ENCODE measurements around the gene ADGRL1.
"Not testable (repeated sequence)": the region's sequence is repeated elsewhere in the genome, so short reads cannot be mapped to it uniquely, and the experiment has no call there.

Gene ADGRL1

DNA sequence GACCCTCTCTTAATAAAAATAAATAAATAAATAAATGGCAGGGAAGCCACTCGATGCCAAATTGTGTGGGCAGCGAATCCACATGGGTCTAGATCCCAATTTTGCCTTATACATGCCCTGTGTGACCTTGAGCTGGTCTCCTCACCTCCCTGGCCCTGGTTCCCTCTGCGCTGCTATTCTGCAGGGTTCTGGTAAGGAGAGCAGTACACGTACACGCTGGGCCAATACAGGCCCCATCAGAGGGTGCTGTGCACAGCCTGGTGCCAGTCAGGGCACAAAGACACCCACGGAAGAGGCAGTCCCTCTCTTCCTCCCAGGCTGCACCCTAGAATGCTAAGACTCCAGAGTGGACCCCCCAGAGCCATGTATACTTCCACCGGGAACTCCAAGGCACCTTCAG is 17.9 kb downstream of the ADGRL1 start:
- DNase-seq = not testable (repeated sequence)

DNA sequence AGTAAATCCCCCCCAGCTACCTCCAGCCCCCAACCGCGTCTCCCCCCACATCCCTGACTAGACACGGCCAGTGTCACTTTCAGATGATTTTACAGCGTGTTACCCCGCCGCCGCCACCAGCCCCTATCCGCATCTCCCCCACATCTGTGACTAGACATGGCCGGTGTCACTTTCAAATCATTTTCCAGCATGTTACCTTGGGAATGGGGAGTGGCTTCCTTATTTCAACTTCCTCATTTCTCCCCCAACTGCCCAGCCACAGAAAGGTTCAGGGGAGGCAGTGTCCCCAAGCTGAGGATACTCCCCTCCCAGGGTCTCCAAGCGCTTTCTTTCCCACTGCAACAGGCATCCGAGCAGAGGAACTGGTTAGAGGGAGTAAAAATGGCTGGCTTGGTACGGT is 18.4 kb downstream of the ADGRL1 start:
- DNase-seq = no peak

DNA sequence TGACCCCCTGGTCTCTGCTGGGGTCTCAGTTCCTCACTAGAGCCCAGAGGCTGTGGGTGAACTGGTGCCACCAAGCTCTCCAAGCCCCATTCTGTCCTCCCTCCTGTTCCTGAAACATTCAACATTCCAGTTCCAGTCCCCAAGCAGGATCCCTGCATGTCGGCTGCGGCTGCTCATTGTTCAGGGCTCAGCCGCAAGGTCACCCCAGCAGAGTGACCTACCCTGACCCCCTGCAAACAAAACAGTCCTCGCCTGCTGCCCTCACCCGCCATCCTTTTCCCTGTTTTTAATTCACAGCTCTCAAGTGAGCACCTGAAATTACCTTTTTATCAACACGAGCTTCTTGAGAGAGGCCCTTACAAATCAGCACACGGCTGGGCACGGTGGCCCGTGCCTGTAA is 19.3 kb downstream of the ADGRL1 start:
- DNase-seq = not testable (repeated sequence)

DNA sequence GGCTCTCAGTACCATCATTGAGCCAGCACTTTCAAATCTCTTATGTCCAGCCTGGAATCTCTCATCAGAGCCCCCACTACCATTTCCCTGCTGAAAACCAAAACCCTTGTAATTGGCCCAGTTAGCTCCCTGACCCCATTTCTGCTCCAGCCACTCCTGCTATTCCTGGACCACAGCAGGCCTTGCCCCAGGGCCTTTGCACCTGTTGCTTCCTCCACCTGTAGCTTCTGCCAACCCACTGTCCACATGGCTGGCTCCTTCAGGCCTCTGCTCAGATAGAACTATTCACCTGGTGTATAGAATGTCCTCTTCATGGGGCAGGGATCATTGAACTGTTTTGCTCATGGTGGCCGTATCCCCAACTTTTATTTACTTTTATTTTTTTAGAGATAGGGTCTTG is 20.3 kb downstream of the ADGRL1 start:
- DNase-seq = not testable (repeated sequence)

DNA sequence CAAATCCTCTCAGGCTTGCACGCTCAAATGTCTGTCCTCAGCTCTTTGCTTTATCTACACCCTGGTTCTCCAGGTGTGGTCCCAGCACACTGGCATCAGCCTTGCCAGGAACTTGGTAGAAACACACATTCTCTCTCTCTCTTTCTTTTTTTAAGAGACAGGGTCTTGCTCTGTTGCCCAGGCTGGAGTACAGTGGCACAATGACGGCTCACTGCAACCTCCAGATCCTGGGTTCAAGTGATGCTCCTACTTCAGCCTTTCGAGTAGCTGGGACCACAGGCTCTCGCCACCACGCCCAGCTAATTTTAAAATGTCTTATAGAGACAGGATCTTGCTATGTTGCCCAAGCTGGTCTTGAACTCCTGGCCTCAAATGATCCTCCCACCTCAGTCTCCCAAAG is 20.8 kb downstream of the ADGRL1 start:
- DNase-seq = no peak

DNA sequence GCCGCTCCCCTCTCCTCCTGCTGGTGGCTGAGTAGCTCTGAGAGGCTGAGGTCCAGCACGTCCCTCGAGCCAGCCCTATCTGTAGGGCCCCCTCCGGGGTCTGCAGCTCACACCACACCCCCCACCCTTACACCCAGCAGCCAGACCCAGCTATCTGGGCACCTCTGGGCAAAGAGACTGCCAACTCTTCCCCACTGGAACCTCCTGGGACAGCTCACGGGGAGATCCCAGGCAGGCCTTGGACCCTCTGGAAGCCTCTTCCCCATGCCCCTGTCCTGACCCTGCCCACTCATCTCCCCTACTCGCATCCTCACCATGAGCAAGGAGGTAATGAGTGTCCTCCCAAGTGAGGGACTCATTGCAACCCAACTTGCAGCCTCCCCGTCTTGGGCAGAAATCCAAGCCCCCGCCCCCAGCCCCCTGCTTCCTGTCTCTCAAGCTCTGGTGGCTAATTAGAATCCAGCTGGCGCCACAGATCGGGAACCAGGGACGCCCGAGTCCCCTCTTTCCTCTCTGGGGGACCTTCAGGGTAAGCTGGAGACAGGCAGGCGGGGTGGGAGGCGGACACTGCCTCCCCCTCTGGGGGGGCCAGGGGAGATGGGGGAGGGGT is 22.1 kb downstream of the ADGRL1 start:
- DNase-seq = no peak

DNA sequence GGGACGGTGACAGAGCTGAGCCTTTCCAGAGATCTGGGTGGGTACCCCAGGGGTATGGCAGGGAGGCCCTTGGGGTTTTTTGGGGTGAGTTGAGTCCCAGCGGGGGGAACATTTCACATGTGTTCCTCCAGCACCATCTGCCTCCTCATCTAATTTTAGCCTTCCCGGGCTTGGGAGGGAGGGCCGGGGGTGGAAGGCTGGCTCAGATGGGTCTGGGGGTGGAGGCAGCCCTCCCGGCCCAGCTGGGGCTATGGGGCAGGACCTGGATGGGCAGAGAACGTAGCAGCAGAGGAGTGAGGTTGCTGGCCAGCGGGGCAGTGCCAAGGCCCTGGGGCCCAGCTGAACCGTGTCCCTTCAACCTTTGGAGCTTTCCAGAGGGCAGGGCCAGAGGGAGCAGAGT is 23.5 kb downstream of the ADGRL1 start:
- no peak for DNase-seq

DNA sequence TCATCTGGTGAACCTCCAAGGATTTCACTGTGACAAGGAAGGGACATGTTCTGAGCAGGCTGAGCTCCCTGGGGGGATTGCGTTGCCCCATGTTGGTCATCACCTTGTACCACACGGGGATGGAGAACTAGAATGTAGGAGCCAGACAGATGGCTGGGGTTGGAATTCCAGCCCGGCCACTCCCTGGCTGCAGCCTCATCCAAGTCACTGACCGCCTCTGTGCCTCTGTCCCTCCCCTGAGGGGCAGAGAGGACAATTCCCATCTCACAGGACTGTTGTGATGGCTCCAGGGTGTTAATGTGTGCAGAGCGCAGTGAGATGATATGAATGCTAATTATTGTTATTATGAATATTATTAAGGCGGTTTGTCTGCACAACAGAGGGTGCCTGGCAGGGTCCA is 24.1 kb downstream of the ADGRL1 start:
- no peak for DNase-seq

DNA sequence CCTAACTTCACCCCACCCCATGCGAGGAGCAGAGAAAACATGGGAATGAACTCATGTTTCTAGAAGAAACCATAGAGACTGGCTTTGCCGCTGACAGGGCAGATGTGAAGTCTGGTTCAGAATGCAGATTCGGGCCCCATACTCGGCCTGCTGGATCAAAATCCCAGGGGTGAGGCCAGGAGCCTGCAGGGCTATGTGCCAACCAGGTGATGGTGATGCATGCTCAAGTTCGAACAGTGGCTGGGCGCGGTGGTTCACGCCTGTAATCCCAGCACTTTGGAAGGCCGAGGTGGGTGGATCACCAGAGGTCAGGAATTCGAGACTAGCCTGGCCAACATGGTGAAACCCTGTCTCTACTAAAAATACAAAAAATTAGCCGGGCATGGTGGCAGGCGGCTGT is 24.8 kb downstream of the ADGRL1 start:
- not testable (repeated sequence) for DNase-seq

DNA sequence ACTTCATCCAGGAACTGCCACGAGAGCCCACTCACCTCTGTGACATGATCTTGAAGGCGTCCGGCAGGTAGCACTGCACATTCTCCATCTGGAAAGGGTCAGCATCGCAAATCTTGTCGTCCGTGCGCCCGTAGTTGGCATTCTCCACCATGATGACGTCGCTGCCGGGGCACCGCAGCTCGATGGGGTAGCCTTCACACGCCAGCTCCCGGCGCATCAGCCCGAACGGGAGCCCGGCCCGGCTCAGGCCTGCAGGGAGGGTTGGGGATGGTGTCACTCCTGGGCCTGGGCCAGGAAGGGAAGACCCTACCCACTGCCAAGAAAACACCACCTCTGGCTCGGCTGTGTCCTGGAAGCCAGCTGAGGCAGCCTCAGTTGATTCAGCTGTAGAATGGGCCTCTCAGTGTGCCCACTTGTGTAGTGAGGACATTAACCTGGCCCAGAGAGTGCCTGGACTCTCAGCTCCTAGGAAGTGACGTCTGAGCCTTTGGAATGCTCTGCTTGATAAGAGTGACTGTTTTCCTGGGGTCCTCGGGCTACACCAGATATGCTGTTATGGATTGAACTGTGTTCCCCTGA is 28.4 kb downstream of the ADGRL1 start:
- no peak for DNase-seq

DNA sequence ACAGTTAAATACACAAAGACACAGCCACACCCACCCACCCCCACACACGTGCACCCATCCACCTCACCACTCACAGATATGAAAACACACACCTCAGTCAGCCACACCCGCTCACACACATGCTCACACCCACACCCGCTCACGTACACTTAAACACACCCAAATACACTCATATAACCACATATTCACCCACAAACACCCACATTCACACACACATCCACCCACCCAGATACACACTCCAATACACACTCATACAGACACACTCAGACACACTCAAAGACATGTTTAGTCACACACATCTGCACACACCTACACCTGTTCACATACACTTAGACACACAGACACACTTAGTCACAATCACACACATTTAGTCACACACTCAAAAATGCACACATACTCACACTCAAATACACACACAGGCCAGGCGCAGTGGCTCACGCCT is 30.6 kb downstream of the ADGRL1 start:
- no peak for DNase-seq

DNA sequence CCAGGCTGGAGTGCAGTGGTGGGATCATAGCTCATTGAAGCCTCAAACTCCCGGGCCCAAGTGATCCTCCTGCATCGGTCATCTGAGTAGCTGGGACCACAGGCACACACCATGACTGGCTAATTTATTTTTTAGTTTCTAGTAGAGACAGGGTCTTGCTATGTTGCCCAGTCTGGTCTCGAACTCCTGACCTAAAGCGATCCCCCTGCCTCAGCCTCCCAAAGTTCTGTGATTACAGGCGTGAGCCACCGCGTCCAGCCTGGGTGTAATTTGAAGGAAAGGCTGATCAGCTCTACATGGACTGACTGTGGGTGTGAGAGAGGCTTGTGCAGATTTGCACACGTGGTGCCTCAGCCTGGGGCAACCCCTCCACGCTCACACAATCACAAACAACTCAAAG is 31.1 kb downstream of the ADGRL1 start:
- DNase-seq = no peak

DNA sequence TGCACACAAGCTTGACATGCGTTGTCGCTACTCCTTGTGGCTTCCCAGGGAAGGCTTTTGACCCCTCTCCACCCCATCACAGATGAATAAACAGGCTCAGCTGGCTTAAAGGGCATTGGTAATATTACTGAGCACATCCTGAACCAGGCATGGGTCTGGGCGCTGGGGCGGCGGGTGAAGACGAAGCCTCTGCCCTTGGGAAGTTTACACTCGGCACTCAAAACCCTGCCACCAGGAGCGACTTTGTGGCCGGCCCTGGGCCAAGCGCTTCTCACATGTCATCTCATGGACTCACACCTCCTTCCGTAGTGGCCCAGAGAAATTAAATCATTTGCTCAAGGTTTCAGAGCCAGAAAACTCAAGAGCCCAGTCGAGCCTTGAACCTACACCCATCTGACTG is 37.0 kb downstream of the ADGRL1 start:
- DNase-seq = no peak

DNA sequence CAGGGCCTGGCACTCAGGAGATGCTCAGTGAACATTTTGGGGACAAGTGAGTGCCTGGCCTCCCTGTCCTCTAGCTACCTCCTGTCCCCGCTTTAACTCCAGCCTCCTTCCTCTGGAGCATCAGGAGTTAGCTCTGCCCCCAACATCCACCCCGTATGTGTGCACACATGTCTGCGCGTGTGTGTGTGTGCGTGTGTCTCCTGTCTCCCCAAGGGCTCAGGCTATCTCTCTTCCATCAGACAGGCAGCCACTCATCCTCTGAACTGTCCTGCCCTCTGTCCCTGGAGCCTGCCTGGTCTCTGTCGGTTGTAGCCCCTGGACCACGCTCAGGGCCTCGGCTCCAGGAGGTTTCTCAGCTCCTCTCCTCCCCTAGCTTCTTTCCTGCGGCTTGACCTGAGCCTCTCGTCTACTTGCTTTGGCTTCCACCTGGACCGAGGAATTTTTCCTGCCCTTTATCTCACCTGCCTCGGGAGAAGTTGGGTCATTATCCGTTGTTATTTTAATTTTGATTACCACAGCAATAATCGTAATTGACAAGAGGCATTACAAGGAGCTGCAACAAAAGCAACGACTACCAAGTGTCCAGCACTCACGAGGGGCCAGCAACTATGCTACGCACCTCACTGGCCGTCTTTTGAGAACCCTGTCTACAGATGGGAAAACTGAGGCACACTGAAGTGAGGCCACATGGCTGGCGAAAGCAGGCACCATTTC is 37.6 kb downstream of the ADGRL1 start:
- no peak for DNase-seq

DNA sequence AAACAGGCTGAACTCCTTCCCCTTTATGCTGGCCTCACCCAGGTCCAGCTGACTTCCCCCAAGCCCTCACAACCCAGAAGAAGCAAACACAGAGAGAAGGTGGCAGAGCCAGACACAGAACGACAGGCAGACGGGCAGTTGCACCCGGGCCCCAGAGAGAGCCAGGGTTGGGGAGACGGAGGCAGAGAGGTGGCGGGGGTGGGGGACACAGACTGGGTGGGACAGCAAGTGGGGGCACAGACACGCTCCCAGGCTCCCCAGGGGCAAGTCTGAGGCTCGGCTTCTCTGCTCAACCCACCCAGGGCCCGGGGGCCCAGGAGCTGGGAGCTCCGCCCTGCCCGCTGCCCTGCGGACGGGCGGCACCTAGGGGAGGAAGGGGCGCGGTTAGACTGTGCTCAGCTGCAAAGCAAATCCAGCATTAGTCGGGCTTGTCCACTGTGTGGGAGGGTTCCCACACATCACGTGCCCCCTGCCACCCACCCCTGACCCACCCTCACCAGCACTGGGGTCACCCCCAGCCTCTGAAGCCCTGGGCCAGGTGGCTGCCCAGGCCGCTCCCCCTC is 38.3 kb downstream of the ADGRL1 start:
- DNase-seq = peak; percentile 64

DNA sequence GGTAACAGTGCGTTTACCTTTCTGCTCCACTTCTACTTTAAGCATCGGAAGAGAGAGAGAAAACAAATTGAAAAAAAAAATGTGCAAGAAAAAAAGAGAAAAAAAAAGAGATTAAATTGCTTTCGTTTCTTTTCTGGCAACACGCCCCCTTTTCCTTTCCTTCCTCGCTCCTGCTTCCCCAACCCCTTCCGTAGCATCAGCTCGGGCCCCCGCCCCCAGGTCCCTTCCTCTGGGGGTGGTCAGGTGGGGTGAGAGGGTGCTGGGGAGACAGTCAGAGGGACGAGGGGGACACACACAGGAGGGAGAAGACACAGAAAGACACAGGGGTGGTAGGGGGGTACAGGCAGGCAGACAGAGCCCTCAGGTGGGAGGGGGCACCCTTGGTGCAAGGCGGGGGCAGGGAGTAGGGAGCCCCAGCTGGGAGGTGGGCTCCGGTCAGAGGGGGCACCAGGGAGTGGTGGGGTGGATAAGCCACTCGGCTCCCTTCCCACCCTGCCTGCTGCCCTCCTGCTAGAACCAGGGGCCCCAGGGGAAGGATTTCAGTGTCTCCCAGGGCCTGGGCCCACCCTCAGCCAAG is 38.9 kb downstream of the ADGRL1 start:
- DNase-seq = peak; percentile 30

DNA sequence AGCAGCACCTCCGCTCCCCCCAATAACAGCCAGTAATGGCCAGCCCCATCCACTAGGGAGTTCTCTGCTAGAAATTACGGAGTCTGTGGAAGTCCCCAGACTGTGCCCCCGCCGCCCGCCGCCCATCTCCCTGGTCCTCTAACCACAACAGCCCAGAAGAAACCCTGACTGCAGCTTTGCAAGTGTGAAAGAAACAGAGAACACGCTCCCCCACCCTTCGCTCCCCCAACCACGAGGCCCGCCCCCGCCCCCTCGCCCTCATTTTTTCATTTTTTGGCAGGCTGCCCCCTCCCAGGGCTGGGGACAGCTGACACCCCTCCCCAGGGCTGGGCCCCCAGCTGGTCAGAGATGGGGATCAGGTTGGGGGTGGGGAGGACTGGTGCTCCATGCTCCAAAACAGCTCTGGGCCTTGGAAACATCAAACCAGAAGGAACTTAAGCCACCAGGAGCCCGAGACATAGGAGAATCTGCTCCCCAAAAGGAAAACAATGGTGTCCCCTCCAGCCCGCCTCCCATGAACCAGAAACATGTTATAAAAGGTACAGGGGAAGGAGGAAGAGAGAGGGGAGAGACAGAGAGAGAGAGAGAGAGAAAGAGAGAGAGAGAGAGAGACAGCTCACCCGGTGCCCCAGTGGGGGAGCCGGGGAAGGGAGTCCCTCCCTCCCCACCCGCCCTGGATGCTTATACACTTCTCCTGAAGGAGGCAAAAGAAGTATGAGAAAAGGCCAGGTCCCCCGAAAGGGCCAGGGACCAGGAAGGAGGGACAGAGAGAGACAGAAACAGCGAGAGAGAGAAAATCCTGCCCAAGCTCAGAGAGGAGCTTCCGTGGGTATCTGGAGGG is 39.8 kb downstream of the ADGRL1 start:
- peak; percentile 36 for DNase-seq

DNA sequence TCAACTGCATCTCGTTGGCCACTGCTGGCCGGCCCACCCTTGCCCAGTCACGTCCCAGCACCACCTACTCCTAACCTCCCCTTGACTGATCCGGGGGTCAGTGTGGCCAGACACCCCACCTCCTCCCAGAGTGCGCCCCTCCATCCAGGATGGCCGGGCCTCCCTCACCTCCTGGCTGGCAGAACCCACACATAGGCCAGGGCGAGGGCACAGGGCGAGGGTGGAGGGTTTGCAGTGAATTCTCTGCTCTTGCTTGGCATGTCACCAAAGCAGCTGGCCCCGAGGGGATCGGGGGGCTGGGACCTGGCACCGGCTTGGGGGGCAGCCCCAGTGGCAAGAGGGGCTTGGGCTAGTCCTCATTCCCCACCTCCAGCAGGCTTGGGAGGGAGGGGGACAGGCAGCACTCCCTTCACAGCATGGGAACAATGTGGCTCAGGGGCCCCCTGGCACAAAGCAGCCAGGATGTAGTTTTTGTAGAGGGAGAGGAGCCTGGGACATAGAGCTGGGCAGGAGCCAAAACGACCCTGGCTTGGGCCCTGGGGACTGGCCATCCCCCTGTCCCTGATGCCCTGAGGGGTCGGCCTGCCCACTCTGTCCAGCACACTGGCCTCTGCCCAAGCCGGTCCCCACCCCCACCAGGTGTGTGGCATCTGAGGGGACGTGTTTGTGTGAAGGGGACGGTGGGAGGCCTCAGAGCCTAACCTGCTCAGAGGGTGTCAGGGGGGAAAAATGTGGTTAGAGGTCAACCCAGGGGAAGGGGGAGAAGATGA is 41.1 kb downstream of the ADGRL1 start:
- no peak for DNase-seq

DNA sequence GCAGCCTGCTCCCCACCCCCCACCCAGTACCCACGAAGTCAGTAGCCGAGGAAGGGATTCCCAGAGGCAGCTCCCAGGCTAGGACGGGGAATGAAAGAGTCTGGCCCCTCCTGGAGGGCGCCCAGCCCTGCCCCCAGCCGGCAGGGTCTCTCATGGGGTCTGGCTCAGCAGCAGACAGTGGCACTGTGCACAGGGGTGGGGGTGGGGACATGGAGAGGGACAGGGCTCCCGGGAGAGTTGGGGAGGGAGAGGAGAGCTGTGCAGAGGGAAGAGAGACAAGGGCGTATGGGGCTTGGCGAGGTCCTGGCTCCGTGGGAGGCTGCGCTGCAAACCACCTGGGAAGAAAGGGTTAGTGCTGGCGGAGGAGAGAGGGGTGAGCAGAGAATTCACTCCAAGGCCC is 41.9 kb downstream of the ADGRL1 start:
- DNase-seq = no peak

DNA sequence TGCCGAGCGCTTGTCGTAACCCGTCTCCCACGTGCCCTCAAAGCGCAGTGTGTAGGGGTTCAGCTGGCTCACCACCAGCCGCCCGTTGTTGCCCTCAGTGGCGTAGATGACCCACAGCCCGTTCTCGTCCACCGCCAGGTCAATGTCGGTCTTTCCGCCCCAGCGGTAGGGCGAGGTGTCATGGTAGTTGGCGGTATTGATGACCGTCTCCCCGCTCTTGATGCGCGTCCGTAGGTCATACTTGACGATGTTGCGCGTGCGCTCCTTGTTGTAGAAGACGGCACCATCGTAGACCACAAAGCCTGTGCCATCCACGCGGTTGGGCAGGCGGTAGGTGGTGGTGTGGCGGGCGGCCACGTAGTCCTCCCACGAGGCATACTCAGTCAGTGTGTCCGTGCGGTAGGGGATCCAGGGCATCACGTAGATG is 43.1 kb downstream of the ADGRL1 start:
- DNase-seq = no peak

DNA sequence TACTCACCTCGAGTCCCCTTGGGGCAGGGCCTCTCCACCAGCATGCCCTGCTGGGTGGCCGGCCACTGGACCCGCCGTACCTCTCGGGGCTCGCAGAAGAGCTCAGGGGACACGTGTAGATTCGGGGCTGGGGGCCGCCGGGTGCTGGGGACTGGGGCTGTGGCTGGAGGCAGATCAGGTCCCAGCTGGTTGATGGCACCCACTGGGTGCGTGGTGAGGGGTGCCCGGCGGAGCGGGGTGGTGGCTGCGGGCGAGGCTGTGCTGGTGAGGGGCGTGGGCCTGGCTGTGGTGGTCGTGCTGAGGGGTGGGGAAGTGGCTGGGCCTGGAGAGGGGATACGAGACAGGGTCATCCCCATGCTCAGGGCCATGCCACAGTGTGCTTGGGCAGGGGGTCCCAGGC is 44.7 kb downstream of the ADGRL1 start:
- no peak for DNase-seq
